B cell (primary cell): ENCODE data around the gene VWA3B. TPM values are rescaled to one million over a fixed set of nuclear protein-coding genes. Genes with fewer than 3 reads are reported as not detected.

ENCODE experiments used
- ATAC-seq: fragments of 200-7000 bp; cut with Tn5 transposase; one replicate; pipeline ENCODE4 v1.10.0; 2021; ENCODE audit warnings: low read depth, mild to moderate bottlenecking, moderate number of reproducible peaks, moderate library complexity
- CTCF ChIA-PET: fragments of 350-600 bp; sonication (Branson Sonifier 250); formaldehyde crosslinking; loops from one replicate; lab custom pipeline; 2021; ENCODE audit warnings: antibody characterized with exemption, inconsistent platforms; lab: Charles Lee
- POLR2A ChIA-PET: fragments of 350-600 bp; sonication (Branson Sonifier 250); formaldehyde crosslinking; loops from one replicate; lab custom pipeline; 2021; ENCODE audit warnings: antibody characterized with exemption; lab: Charles Lee
- DNase-seq: peaks from one replicate; pipeline ENCODE4 v3.0.0; 2013
- H2AFZ ChIP-seq: 2 replicates; pipeline ENCODE4 v1.6.1; 2012; ENCODE audit warnings: mild to moderate bottlenecking, low read depth, low read length; ENCODE audit not compliant: insufficient read depth, poor library complexity, severe bottlenecking
- H3K27ac ChIP-seq, 2 donors: 1 replicate in 1 of 2; 2 replicates in 1 of 2; pipeline ENCODE4 v1.5.1; 2012 to 2013; ENCODE audit warnings: low read length in 2 of 2, mild to moderate bottlenecking in 2 of 2, moderate library complexity in 1 of 2
- H3K27me3 ChIP-seq, 4 experiments: fragments of 200-600 bp in 1 of 4; sonication (generic) in 1 of 4; replicated peaks in 1 of 4; 1 replicate in 2 of 4; 2 replicates in 2 of 4; pipeline versions ENCODE4 v1.6.1 to v1.7.0; 2013 to 2016; ENCODE audit warnings: low read length in 3 of 4, mild to moderate bottlenecking in 2 of 4, mixed read lengths in 1 of 4, moderate library complexity in 1 of 4; ENCODE audit not compliant: insufficient read depth in 4 of 4, control insufficient read depth in 3 of 4; ENCODE audit errors: control extremely low read depth in 1 of 4
- H3K36me3 ChIP-seq, 2 experiments: replicated peaks in 1 of 2; 1 replicate in 1 of 2; 2 replicates in 1 of 2; pipeline versions ENCODE4 v1.6.1 to v1.7.1; 2013; ENCODE audit warnings: low read length in 1 of 2; ENCODE audit not compliant: insufficient read depth in 2 of 2, control insufficient read depth in 1 of 2; ENCODE audit errors: control extremely low read depth in 1 of 2, extremely low read depth in 1 of 2
- H3K4me1 ChIP-seq, 2 donors: fragments of 200-600 bp in 1 of 2; sonication (generic) in 1 of 2; 1 replicate in 1 of 2; 2 replicates in 1 of 2; pipeline versions ENCODE4 v1.5.1 to v1.6.1; 2013 to 2017; ENCODE audit warnings: low read length in 2 of 2; ENCODE audit not compliant: control insufficient read depth in 2 of 2, insufficient read depth in 2 of 2
- H3K4me2 ChIP-seq: replicated peaks from 2 replicates; pipeline ENCODE3; 2012; ENCODE audit warnings: mild to moderate bottlenecking, low read depth, low read length; ENCODE audit not compliant: poor library complexity, severe bottlenecking
- H3K4me3 ChIP-seq, 5 experiments: fragments of 200-600 bp in 1 of 5; sonication (generic) in 1 of 5; 1 replicate in 3 of 5; 2 replicates in 2 of 5; pipeline versions ENCODE4 v1.5.1 to v1.7.0; 2011 to 2016; ENCODE audit warnings: low read length in 4 of 5, mild to moderate bottlenecking in 4 of 5, low read depth in 2 of 5, control low read depth in 1 of 5, moderate library complexity in 1 of 5; ENCODE audit not compliant: insufficient read depth in 1 of 5; ENCODE audit errors: control extremely low read depth in 1 of 5, extremely low read depth in 1 of 5
- H3K79me2 ChIP-seq: fragments of 200-600 bp; sonication (generic); one replicate; pipeline ENCODE4 v1.6.0; 2016; ENCODE audit warnings: low read length; ENCODE audit not compliant: control insufficient read depth, insufficient read depth
- H3K9ac ChIP-seq: fragments of 200-600 bp; sonication (generic); 2 replicates; pipeline ENCODE4 v1.6.1; 2017; ENCODE audit warnings: mild to moderate bottlenecking, low read length, moderate library complexity
- H3K9me3 ChIP-seq, 3 donors: one replicate each; pipeline versions ENCODE4 v1.6.1 to v1.7.1; 2013; ENCODE audit warnings: low read length in 2 of 3; ENCODE audit not compliant: control insufficient read depth in 2 of 3, insufficient read depth in 1 of 3; ENCODE audit errors: control extremely low read depth in 1 of 3
- H4K20me1 ChIP-seq: 2 replicates; pipeline ENCODE4 v1.6.0; 2012; ENCODE audit warnings: mild to moderate bottlenecking, low read length; ENCODE audit not compliant: insufficient read depth, control insufficient read depth, poor library complexity, severe bottlenecking
- H3K27ac Mint-ChIP-seq: one replicate; pipeline ENCODE4 v1.8.0; 2021; ENCODE audit warnings: mixed read lengths
- H3K27me3 Mint-ChIP-seq: one replicate; pipeline ENCODE4 v1.8.0; 2021; ENCODE audit warnings: mixed read lengths
- H3K4me1 Mint-ChIP-seq: one replicate; pipeline ENCODE4 v1.8.0; 2021; ENCODE audit warnings: mixed read lengths
- H3K4me3 Mint-ChIP-seq: one replicate; pipeline ENCODE4 v1.8.0; 2021; ENCODE audit warnings: mixed read lengths
- H3K9me3 Mint-ChIP-seq: one replicate; pipeline ENCODE4 v1.8.0; 2022; ENCODE audit warnings: mixed read lengths; ENCODE audit not compliant: insufficient read depth
- CTCF ChIP-seq: fragments of 200-600 bp; IDR thresholded peaks from one replicate; pipeline ENCODE4 v1.8.0; 2022; ENCODE audit warnings: antibody characterized with exemption, mild to moderate bottlenecking
- EZH2 ChIP-seq: IDR thresholded peaks from 2 replicates; pipeline ENCODE4 v1.6.1; 2012; ENCODE audit warnings: borderline replicate concordance, low read depth, mild to moderate bottlenecking, moderate library complexity, low read length; ENCODE audit not compliant: insufficient read depth, poor library complexity, severe bottlenecking
- WGBS: methylation state at CpG from one replicate; pipeline ENCODE4 v1.1.5; 2013; ENCODE audit warnings: missing lambda C conversion rate; ENCODE audit not compliant: insufficient coverage; 5-methylcytosine and 5-hydroxymethylcytosine counted together
- intact Hi-C: fragments of 100-400 bp; cut with micrococcal nuclease; formaldehyde crosslinking; loops from one replicate; pipeline ENCODE4 v1.10.0; 2022
- polyA plus RNA-seq: library from polyadenylated mRNA; depleted of rRNA; stranded (reverse); fragments of >200 nt; gene quantifications from 2 replicates; pipeline ENCODE4 v1.2.3, GENCODE V29; 2012
- total RNA-seq, 2 donors: library from RNA; stranded (reverse); fragments of 120-200 nt in 1 of 2; gene quantifications; 1 replicate in 1 of 2; 2 replicates in 1 of 2; pipeline versions ENCODE4 v1.2.3 to v1.2.4, GENCODE V29; 2013 to 2022

VWA3B gene
- total and polyA plus RNA-seq, 2 donors (not counting 1 experiment from before 2014, with no cell fraction given), result not detected

GRCh38 chr2:98282109-98282508 lies 195.1 kb downstream of the VWA3B start:
- CTCF ChIA-PET, result interaction anchor here (0.7 to 1.3 kb wide), 2 partner anchors 14 to 358 kb away, joined by 3 to 7 read pairs; no protein-coding TSS in a partner anchor
- Mint-ChIP-seq H3K4me3 (no peak overlapping the region), H3K27ac (no peak overlapping the region), H3K27me3 (peaks cover 46% of the 10 kb centered on the region), H3K4me1 (no peaks in the 10 kb centered on the region), H3K9me3 (peaks cover 8% of the 10 kb centered on the region)
- no peak for ATAC-seq
- Histone ChIP-seq H3K27ac (no peak overlapping the region), H3K9me3 (peaks cover 0 to 12% (median 0%) of the 10 kb centered on the region in 3 donors), H3K9ac (no peak overlapping the region), H2AFZ (no peak overlapping the region), H3K27me3 (peaks cover 0 to 26% (median 6%) of the 10 kb centered on the region in 4 experiments), H4K20me1 (no peaks in the 10 kb centered on the region), H3K4me1 (no peaks in the 10 kb centered on the region), H3K4me2 (no peak overlapping the region), H3K36me3 (no peaks in the 10 kb centered on the region), H3K79me2 (no peaks in the 10 kb centered on the region), H3K4me3 (no peak overlapping the region)
- DNase-seq, result no peak
- intact Hi-C loops, result no loop called here
- no CpG with 5 or more reads among the region's 1 CpG for WGBS
- POLR2A ChIA-PET, result no interaction called here
- TF ChIP-seq CTCF (no peak), EZH2 (no peak)

- Histone ChIP-seq H3K36me3 (no peaks in the 10 kb centered on the region), H3K27ac (no peak overlapping the region), H4K20me1 (no peaks in the 10 kb centered on the region), H3K79me2 (no peaks in the 10 kb centered on the region), H2AFZ (no peak overlapping the region), H3K4me2 (no peak overlapping the region), H3K4me3 (no peak overlapping the region), H3K9me3 (peaks cover 0 to 20% (median 4%) of the 10 kb centered on the region in 3 donors), H3K4me1 (no peaks in the 10 kb centered on the region), H3K27me3 (peaks cover 0 to 4% (median 1%) of the 10 kb centered on the region in 4 experiments), H3K9ac (no peak overlapping the region)
- H3K27me3 Mint-ChIP-seq, result peaks cover 51% of the 10 kb centered on the region
- no peak overlapping the region for H3K4me3 Mint-ChIP-seq
- intact Hi-C loops, result no loop called here
- H3K27ac Mint-ChIP-seq, result no peak overlapping the region
- ChIA-PET POLR2A (no interaction called here), CTCF (no interaction called here)
- DNase-seq, result no peak
- ATAC-seq, result no peak
- H3K9me3 Mint-ChIP-seq, result peaks cover 10% of the 10 kb centered on the region
- TF ChIP-seq CTCF, result no peak
- TF ChIP-seq EZH2, result no peak
- WGBS, result 100% methylated on average over 1 of the region's 5 CpGs
- no peaks in the 10 kb centered on the region for H3K4me1 Mint-ChIP-seq
These were observed 206.1 kb downstream of the VWA3B start for GRCh38 chr2:98293030-98293429.
